ENCODE measurements around the gene ZNF791. TPM values are rescaled to one million over a fixed set of nuclear protein-coding genes. Genes with fewer than 3 reads are reported as not detected.
A peak's percentile ranks its signal among the peaks of the same experiment; 100 is the strongest.
"Not testable (repeated sequence)": the region's sequence is repeated elsewhere in the genome, so short reads cannot be mapped to it uniquely, and the experiment has no call there.

The ZNF791 gene
- total RNA-seq: 4.1 and 5.5 TPM in 2 replicates

GRCh38 chr19:12610540-12611360 is at the start of gene ZNF791, which contains the start of gene ZNF490:
Gene ZNF791, plus strand, starts transcription at chr19:12610920. Its CDS starts 160 bp downstream, at chr19:12611080.
Gene ZNF490, minus strand, starts transcription at chr19:12610813. Its CDS starts 133 bp downstream, at chr19:12610680.
- peak; percentile 83 for DNase-seq (ENCODE audit: low read depth)
- peak; percentile 3 for TF ChIP-seq CTCF (conservative IDR thresholded peaks at IDR 0.05; ENCODE audit: low read depth, low read length)
- H3K4me3 ChIP-seq (ENCODE audit: low read depth, low read length): peak within 1 kb of the TSS; percentile 100

- DNase-seq (ENCODE audit: low read depth): peak; percentile 16
- H3K4me3 ChIP-seq (ENCODE audit: low read depth, low read length): no peak overlapping the region
- peak; percentile 97 for TF ChIP-seq CTCF (conservative IDR thresholded peaks at IDR 0.05; ENCODE audit: low read depth, low read length)
Observed at GRCh38 chr19:12564016-12564664, 46.6 kb upstream of the ZNF791 start.

- DNase-seq (ENCODE audit: low read depth); H3K4me3 ChIP-seq (ENCODE audit: low read depth, low read length): not testable (repeated sequence)
Observed at GRCh38 chr19:12566380-12566779, 44.3 kb upstream of the ZNF791 start.

GRCh38 chr19:12567951-12568350 is 42.8 kb upstream of the ZNF791 start:
- no peak for DNase-seq (ENCODE audit: low read depth)
- H3K4me3 ChIP-seq (ENCODE audit: low read depth, low read length): no peak overlapping the region
- no peak for TF ChIP-seq CTCF (conservative IDR thresholded peaks at IDR 0.05; ENCODE audit: low read depth, low read length)

- no peak for DNase-seq (ENCODE audit: low read depth)
- TF ChIP-seq CTCF (conservative IDR thresholded peaks at IDR 0.05; ENCODE audit: low read depth, low read length): no peak
- H3K4me3 ChIP-seq (ENCODE audit: low read depth, low read length): no peak overlapping the region
Observed at GRCh38 chr19:12574036-12574435, 36.7 kb upstream of the ZNF791 start.

GRCh38 chr19:12578641-12579040 is 32.1 kb upstream of the ZNF791 start:
- TF ChIP-seq CTCF (conservative IDR thresholded peaks at IDR 0.05; ENCODE audit: low read depth, low read length): no peak
- no peak overlapping the region for H3K4me3 ChIP-seq (ENCODE audit: low read depth, low read length)
- DNase-seq (ENCODE audit: low read depth): no peak

GRCh38 chr19:12580180-12580694 is 30.5 kb upstream of the ZNF791 start:
- no peak for DNase-seq (ENCODE audit: low read depth)
- no peak overlapping the region for H3K4me3 ChIP-seq (ENCODE audit: low read depth, low read length)
- no peak for TF ChIP-seq CTCF (conservative IDR thresholded peaks at IDR 0.05; ENCODE audit: low read depth, low read length)

All from epithelial cell of proximal tubule (primary cell).